ENCODE results near the gene CRYBG2. TPM values are rescaled to one million over a fixed set of nuclear protein-coding genes. Genes with fewer than 3 reads are reported as not detected.
A peak's percentile ranks its signal among the peaks of the same experiment; 100 is the strongest.
"Not testable (repeated sequence)": the region's sequence is repeated elsewhere in the genome, so short reads cannot be mapped to it uniquely, and the experiment has no call there.

The CRYBG2 gene
- total RNA-seq, 1 experiment from 2014 or later = 0.27 TPM

DNA sequence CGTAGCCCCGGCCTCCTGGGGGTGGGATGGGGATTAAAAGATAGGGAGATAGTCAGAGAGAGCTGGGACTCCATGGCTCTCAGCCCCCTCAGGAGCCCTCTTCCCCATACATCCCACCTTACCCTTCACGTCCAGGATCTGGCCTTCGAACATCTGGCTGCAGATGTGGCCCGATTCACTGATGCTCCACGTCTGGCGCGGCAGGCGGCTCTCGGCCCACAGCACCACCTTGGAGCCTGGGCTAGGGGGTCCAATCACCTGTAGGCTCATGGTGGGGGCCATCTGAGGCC lies 31.9 kb downstream of the CRYBG2 start:
- no peak for DNase-seq (ENCODE audit: low read depth)

DNA sequence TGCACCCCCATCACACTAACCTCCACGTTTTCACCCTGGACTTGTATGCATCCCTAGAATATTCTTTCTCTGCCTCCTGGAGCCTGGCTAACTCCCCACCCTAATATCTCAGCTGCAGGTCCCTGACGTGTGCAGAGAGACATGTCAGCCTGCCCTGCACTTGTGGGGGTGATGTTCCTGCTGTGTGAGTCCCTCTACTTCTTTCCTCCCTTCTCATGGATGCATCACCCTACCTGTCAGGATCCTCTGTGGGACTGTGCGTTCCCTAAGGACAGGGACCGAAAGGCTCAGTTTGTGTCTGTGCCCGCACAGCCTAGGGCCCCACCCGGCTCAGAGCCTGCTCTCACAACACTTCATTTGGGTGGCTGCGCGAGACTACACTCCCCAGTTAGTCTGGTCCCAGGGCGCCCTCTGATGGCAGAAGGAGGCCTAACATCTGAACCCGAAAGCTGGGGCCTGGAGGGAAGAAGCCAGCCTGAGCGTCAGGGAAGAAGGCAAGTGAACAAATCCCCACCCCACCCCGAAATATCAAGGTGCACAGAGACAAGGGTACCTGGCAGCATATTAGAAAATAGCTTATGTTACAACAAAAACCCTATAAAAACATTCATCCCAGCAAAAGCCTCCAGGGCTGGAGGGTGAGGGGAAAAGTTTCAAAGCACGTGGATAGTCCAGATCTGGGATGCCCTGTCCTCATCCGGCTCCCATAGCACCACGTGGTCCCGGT lies 32.5 kb downstream of the CRYBG2 start:
- DNase-seq (ENCODE audit: low read depth) = peak; percentile 76

- no peak for DNase-seq (ENCODE audit: low read depth)
These were observed 33.0 kb downstream of the CRYBG2 start for GRCh38 chr1:26320896-26321295.

GRCh38 chr1:26318338-26319064 lies 35.4 kb downstream of the CRYBG2 start:
- no peak for DNase-seq (ENCODE audit: low read depth)

GRCh38 chr1:26317612-26318337 lies 36.2 kb downstream of the CRYBG2 start, which contains the start of gene CD52:
Gene CD52, plus strand, starts transcription at chr1:26317958. Its CDS starts 60 bp downstream, at chr1:26318018.
- no peak for DNase-seq (ENCODE audit: low read depth)

- no peak for DNase-seq (ENCODE audit: low read depth)
These were observed 36.8 kb downstream of the CRYBG2 start for GRCh38 chr1:26317146-26317545.

DNA sequence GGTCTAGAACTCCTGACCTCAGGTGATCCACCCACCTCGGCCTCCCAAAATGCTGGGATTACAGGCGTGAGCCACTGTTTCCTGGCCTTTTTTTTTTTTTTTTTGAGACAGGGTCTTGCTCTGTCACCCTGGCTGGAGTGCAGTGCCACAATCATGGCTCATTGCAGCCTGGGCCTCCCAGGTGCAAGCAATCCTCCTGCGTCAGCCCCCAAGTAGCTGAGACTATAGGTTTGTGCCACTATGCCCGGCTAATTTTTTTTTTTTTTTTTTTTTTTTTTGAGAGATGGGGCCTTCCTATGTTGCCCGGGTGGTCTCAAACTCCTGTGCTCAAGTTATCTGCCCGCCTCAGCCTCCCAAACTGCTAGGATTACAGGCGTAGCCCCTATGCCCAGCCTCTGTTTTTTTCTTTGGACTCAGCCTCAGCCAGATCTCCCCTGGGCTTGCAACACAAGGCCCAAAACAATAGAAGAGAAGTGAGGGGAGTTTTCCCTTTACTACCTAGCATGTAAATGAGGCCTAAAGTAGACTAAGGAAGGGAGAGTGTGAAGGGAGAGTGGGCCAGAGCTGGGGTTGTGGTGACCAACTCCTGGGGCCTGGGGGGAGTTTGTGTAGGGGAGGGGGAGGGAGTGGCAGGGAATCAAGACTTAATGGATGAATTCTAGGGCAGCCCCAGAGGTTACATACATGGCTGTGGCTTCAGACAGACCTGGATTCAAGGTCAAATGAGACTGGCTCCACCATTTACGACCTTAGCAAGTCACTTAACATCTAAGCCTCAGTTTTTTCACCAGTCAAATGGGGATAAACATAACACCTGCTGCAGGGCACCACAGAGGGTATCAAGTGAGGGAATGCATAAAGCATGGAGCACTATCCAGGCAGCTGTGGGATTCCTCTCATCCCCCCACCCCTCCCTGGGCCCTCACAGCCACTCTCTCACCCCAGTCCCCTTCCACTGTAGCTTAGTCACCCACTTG lies 37.8 kb downstream of the CRYBG2 start:
- DNase-seq (ENCODE audit: low read depth) = no peak

DNA sequence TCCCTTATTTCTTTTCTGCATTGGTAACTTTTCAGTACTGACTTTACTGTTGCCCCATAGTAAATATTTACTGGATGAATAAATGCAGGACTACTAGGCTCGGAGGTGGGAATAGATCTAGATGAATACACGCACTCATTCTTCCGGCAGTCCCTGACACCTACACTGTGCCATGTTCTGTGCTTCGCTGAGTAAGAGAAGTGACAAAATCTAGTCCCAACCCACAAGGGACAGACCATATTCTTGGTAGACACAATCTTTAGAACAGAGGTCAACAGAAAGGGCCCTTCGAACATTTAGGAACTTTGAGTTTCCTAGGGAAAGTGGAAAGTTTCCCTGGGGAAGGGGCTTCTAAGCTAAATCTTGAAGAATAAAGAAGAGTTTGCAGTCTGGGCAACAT lies 39.4 kb downstream of the CRYBG2 start:
- no peak for DNase-seq (ENCODE audit: low read depth)

DNA sequence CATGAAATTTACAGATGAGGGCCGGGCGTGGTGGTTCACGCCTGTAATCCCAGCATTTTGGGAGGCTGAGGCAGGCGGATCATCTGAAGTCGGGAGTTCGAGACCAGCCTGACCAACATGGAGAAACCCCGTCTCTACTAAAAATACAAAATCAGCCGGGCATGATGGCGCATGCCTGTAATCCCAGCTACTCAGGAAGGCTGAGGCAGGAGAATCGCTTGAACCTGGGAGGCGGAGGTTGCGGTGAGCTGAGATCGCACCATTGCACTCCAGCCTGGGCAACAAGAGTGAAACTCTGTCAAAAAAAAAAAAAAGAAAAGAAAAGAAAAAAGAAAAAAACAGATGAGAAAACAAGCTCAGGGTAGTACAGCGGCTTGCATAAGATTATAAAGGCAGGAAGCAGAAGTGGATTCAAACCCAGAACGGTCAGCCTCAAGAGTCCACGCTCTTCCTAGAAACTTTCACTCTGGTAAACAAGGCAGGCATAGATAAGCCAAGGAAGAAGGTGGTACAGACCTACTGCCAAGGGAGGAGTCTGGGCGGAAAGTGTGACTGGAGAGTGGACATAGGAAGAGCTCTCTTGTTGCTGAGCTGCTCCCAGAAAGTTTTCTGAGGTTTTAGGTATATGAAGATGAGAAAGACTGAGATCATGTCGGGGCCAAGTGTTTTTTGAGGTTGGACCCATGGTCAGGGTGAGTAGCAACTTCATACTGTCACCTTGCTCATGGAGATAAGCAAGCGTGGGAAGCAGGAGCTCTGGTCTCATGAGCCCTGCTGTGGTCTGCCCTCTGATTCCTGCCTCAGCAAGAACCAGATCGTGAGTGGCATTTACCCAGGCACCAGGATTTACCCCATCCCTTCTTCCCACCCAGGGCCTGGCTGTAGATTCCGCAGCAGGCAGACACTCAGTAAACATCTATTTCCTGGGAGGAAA lies 45.7 kb downstream of the CRYBG2 start:
- DNase-seq (ENCODE audit: low read depth) = not testable (repeated sequence)

DNA sequence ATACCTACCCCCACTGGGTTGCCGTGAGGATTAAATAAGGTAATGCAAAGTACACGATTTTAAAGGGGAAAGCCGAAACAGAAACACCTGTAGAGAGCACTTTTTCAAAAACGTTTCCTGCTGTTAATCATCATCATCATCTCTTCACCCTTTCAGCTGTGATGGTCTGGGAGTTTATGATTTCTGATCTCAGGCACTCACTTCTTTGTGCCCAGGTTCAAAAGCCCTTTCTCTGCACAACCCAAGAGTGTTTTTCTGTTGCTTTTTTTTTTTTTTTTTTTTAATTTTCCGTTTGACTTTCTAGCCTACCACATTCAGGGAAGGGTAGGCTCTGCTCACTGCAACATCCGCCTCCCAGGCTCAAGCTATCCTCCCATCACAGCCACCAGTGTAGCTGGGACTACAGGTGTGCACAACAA lies 46.6 kb downstream of the CRYBG2 start:
- no peak for DNase-seq (ENCODE audit: low read depth)

DNA sequence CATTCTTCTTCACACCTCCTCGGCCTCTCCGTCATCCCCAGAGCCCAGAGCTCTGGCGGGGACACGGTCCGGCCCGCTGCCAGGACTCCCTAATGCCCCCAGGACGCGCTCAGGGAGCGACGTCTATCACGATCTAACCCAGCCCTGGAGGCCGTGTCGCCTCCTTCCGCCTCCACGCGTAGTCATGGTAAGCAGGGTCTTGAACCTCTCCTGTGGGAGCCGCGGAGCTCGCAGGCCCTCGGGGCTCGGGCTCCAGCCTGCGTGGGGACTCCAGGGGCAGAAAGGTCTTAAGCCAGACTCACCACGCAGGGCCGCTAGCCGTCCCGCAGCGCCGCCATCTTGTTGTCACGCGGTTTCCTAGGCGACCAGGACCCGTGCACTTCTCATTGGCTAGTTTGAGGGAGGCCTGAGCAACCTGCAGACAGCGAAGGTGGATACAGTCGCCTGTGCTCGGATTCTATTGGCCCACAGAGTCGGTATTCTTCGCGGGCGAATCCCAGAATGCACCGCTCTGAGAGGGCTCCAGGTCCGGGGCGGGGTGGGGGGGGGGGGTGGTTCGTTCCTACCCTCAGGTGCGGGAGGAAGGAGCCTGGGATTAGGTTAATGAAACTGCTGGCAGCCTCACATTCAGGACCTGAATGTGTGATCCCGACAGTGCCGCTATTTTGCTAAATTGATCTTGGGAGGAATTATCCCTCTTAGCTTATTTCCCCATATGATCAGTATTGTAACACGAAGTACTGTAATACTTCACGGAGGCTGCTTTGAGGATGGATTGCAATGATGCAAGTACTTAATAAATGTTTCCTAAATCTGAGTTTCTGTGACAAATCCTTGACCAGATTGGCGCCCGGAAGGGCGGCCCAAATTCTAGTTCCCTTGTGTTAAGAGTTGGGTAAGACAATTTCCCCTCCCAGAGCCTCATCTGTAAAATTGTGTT lies 47.4 kb downstream of the CRYBG2 start, which contains the start of gene UBXN11:
Gene UBXN11 (minus strand): TSS at position 347 of the 940 bp plus-strand sequence. CDS start 3,753 bp downstream, outside the sequence.
- DNase-seq (ENCODE audit: low read depth) = peak; percentile 93

DNA sequence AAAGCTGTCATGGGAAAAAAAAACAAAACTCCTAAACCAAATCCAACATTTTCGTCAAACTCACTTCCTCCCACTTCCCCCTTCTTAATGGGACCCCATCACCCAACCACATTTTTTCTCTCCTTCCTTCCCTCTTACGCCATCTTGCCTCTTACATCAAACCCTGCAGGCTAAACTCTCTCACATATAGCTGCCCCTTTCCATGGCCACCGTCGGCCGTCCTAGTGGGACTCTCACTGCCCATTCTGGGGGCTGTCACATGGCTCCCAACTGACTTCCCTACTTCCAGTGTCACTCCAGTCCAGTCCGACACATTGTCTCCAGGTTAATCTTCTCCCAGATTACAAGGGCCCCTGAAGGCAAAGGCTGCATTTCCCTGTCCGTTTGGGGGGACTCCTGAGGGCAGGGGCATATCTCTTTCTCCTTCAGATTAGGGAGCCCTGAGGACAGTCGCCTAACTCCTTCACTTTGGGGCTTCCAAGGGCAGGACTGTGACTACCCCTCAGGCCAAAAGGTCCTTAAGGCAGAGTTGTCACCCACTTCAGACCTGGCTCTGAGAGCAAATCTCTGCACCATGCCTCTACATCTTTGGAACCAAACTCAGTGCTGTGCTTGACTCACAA lies 48.2 kb downstream of the CRYBG2 start:
- no peak for DNase-seq (ENCODE audit: low read depth)

DNA sequence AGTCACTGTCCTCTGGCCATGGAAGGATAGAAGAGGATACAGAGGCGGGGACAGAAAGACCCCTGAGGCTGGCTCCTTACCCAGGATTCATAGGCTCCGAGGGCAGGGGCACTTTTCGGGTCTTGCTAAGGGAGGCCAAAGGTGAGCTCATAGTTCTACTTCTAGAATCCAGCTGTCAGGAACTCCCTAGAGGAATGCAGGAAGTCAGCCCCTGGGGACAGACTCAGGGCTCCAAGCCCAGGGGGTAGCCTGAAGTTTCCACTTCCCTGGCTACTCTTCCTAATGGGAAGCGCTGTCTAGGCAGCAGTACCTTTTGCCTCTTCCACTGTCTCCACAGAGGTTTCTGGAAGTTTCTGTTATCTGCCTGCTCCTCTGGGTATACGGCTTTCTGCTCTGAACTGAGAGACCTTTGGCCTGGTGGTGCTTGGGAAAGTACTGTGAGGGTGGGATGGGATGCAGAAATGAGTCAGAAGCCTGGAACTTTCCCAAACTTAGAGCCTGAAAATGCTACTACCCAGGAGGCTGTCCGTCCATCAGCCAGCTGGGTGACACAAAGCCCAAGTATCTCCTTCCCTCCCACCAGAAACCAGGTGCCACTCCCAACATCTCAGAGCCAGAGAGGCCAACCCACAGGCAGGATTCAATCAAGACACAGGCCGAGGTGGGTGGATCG lies 51.1 kb downstream of the CRYBG2 start:
- peak; percentile 81 for DNase-seq (ENCODE audit: low read depth)

GRCh38 chr1:26300578-26301275 lies 53.2 kb downstream of the CRYBG2 start:
- DNase-seq (ENCODE audit: low read depth) = no peak

DNA sequence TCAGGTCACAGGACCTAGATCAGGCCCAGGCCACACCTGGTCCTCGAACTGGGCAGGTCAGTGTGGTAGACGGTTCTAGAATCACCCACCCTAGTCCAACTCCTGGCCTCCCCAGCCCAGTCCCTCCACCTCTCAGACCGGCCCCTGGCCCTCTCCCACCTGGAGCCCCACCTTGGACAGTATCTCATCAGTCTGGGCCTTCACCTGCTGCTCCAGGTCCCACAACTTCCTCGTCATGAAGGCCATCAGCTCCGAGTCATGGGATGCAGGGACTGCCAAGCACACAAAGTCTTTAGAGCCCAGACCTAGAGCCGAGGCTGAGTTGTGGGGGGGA lies 56.2 kb downstream of the CRYBG2 start:
- DNase-seq (ENCODE audit: low read depth) = no peak

GRCh38 chr1:26297057-26297790 lies 56.7 kb downstream of the CRYBG2 start:
- DNase-seq (ENCODE audit: low read depth) = no peak

Measured in HT1080 (cell line).